GM19452 (cell line): Measurements from ENCODE around the gene RALY.
"Not testable (repeated sequence)": the region's sequence is repeated elsewhere in the genome, so short reads cannot be mapped to it uniquely, and the experiment has no call there.

Source experiments
- ATAC-seq: cut with Tn5 transposase; IDR thresholded peaks from one replicate; pipeline ENCODE4 v1.9.1; 2021; ENCODE audit not compliant: unreplicated experiment

Gene RALY

GRCh38 chr20:34132491-34132890 is 138.8 kb downstream of the RALY start:
- ATAC-seq = not testable (repeated sequence)

- ATAC-seq = not testable (repeated sequence)
Measured at GRCh38 chr20:34132943-34133342, 139.2 kb downstream of the RALY start.

- ATAC-seq = not testable (repeated sequence)
Measured at GRCh38 chr20:34133365-34133860, 139.7 kb downstream of the RALY start.
